HL-60 (cell line): ENCODE results near the gene EVC.

Experiments used
- DNase-seq, 2 experiments: peaks; one replicate each; pipeline ENCODE4 v3.0.0-alpha.2; 2010 to 2020; ENCODE audit warnings: low read depth in 1 of 2, low spot score in 1 of 2
- H3K27ac ChIP-seq: fragments of 250-450 bp; sonication (Bioruptor Pico); replicated peaks from 2 replicates; pipeline ENCODE4 v1.5.1; 2020; ENCODE audit warnings: mild to moderate bottlenecking, moderate library complexity
- H3K27me3 ChIP-seq: fragments of 250-450 bp; sonication (Bioruptor Pico); 2 replicates; pipeline ENCODE4 v1.5.1; 2021; ENCODE audit warnings: mild to moderate bottlenecking, moderate library complexity; ENCODE audit not compliant: insufficient read depth, poor library complexity, severe bottlenecking
- H3K4me3 ChIP-seq: replicated peaks from 2 replicates; pipeline ENCODE4 v1.5.1; 2011; ENCODE audit warnings: mild to moderate bottlenecking, control low read depth, low read length; ENCODE audit not compliant: insufficient read depth
- CTCF ChIP-seq: IDR thresholded peaks from one replicate; pipeline ENCODE4 v1.5.1; 2011; ENCODE audit warnings: low read length, control low read depth, inconsistent platforms; ENCODE audit not compliant: insufficient read depth
- GABPA ChIP-seq: IDR thresholded peaks from 2 replicates; pipeline ENCODE4 v1.6.1; 2012; ENCODE audit warnings: low read depth
- POLR2AphosphoS5 ChIP-seq: IDR thresholded peaks from 2 replicates; pipeline ENCODE4 v1.6.1; 2012; ENCODE audit warnings: low read depth
- REST ChIP-seq: IDR thresholded peaks from 2 replicates; pipeline ENCODE4 v1.6.1; 2012; ENCODE audit warnings: low read depth; ENCODE audit not compliant: insufficient replicate concordance
- SPI1 ChIP-seq: IDR thresholded peaks from 2 replicates; pipeline ENCODE4 v1.6.1; 2012; ENCODE audit warnings: low read depth, mild to moderate bottlenecking, borderline replicate concordance

EVC gene

GRCh38 chr4:5770051-5770450 is 59.0 kb downstream of the EVC start:
- DNase-seq, result no peak
- TF ChIP-seq REST, result no peak
- no peak for TF ChIP-seq GABPA
- TF ChIP-seq SPI1, result no peak
- TF ChIP-seq CTCF, result no peak
- no peak for TF ChIP-seq POLR2AphosphoS5
- Histone ChIP-seq H3K27me3 (no peaks in the 10 kb centered on the region), H3K4me3 (no peak overlapping the region), H3K27ac (no peak overlapping the region)

- no peak overlapping the region for H3K4me3 ChIP-seq
- DNase-seq, result no peak
- TF ChIP-seq GABPA (no peak), POLR2AphosphoS5 (no peak), SPI1 (no peak), REST (no peak), CTCF (no peak)
- H3K27me3 ChIP-seq, result no peaks in the 10 kb centered on the region
- H3K27ac ChIP-seq, result no peak overlapping the region
Observed at GRCh38 chr4:5772528-5773270, 61.7 kb downstream of the EVC start.

- TF ChIP-seq POLR2AphosphoS5, result no peak
- no peak for TF ChIP-seq SPI1
- no peak for TF ChIP-seq REST
- TF ChIP-seq CTCF, result no peak
- TF ChIP-seq GABPA, result no peak
- Histone ChIP-seq H3K4me3 (no peak overlapping the region), H3K27ac (no peak overlapping the region), H3K27me3 (no peaks in the 10 kb centered on the region)
- DNase-seq, result no peak
Observed at GRCh38 chr4:5773271-5773555, 62.2 kb downstream of the EVC start.
